Loucy (cell line): Measurements from ENCODE around the gene TNFSF12.

Experiments
- EZH2phosphoT487 ChIP-seq: fragments of 200-600 bp; IDR thresholded peaks from 2 replicates; pipeline ENCODE4 v1.6.1; 2018; ENCODE audit warnings: antibody characterized with exemption, mild to moderate bottlenecking, moderate library complexity, borderline replicate concordance
- TF ChIP-seq, protein P1 (sequence below): fragments of 200-600 bp; sonication (generic); conservative IDR thresholded peaks from 2 replicates; pipeline ENCODE4 v1.5.1; 2014; ENCODE audit warnings: mild to moderate bottlenecking, antibody characterized with exemption, low read length

DNA sequence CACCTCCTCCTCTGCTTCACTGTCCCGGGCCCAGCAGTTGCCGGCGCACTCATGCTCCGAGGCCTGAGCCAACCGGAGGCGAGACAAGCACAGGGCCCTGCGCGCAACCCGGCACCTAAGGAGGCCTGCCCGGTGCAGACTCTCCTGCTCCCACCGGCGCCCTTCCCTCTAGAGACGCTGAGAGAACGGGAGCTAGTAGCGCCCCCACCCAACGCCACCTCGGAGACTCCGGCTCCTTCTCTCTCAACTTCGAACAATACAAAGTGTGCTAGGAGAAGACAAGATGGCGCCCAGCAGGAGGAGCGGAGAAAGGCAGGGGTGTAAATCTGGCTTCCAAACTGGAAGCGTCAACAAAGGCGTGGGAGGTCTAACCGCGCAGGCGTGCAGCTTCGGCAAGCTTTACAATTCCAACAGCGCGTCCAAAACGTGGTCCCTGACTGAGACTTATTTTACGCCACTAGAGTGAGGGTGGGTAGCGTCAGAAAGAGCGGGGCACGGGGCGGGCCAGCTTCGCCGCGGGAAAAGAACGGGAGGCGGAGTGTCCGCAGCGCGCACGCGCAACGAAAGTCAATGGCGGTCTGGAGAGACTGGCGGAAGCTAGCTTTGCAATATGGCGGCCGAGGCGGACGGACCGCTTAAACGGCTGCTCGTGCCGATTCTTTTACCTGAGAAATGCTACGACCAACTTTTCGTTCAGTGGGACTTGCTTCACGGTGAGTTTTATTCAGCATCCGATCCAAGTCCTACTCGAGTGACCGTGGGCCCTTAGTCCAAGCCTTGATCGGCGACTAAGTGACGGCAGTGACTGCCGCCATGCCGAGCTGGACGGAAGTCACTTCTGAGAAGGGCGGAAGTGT, 34.6 kb downstream of the TNFSF12 start, which contains the start of gene MPDU1:
- TF ChIP-seq, protein P1, sequence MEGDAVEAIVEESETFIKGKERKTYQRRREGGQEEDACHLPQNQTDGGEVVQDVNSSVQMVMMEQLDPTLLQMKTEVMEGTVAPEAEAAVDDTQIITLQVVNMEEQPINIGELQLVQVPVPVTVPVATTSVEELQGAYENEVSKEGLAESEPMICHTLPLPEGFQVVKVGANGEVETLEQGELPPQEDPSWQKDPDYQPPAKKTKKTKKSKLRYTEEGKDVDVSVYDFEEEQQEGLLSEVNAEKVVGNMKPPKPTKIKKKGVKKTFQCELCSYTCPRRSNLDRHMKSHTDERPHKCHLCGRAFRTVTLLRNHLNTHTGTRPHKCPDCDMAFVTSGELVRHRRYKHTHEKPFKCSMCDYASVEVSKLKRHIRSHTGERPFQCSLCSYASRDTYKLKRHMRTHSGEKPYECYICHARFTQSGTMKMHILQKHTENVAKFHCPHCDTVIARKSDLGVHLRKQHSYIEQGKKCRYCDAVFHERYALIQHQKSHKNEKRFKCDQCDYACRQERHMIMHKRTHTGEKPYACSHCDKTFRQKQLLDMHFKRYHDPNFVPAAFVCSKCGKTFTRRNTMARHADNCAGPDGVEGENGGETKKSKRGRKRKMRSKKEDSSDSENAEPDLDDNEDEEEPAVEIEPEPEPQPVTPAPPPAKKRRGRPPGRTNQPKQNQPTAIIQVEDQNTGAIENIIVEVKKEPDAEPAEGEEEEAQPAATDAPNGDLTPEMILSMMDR, result no peak
- no peak for TF ChIP-seq EZH2phosphoT487
